Trophoblast cell (in vitro differentiated cells and primary cell): ENCODE data around the gene SLC6A8.
"Not testable (repeated sequence)": the region's sequence is repeated elsewhere in the genome, so short reads cannot be mapped to it uniquely, and the experiment has no call there.

Experiments used
- DNase-seq, 2 donors: peaks; one replicate each; pipeline ENCODE4 v3.0.0-alpha.2; 2016
- H2AFZ ChIP-seq: 2 replicates; pipeline ENCODE4 v1.6.1; 2013; ENCODE audit warnings: low read length, moderate library complexity, mild to moderate bottlenecking; ENCODE audit not compliant: insufficient read depth, poor library complexity
- H2AK5ac ChIP-seq: 2 replicates; pipeline ENCODE4 v1.6.1; 2013; ENCODE audit warnings: mild to moderate bottlenecking, low read length
- H2BK120ac ChIP-seq: 2 replicates; pipeline ENCODE4 v1.6.1; 2013; ENCODE audit warnings: low read length, mild to moderate bottlenecking, moderate library complexity; ENCODE audit not compliant: insufficient read depth, poor library complexity
- H2BK12ac ChIP-seq: 2 replicates; pipeline ENCODE4 v1.6.1; 2013; ENCODE audit warnings: mild to moderate bottlenecking, low read length, moderate library complexity
- H2BK5ac ChIP-seq: 2 replicates; pipeline ENCODE4 v1.6.1; 2013; ENCODE audit warnings: low read length, low read depth, moderate library complexity, mild to moderate bottlenecking; ENCODE audit not compliant: poor library complexity
- H3K14ac ChIP-seq: 2 replicates; pipeline ENCODE4 v1.6.1; 2013; ENCODE audit warnings: mild to moderate bottlenecking, low read length
- H3K18ac ChIP-seq: 2 replicates; pipeline ENCODE4 v1.6.1; 2013; ENCODE audit warnings: mild to moderate bottlenecking, low read length
- H3K23ac ChIP-seq: 2 replicates; pipeline ENCODE4 v1.6.1; 2013; ENCODE audit warnings: low read length
- H3K27ac ChIP-seq: 2 replicates; pipeline ENCODE4 v1.5.1; 2013; ENCODE audit warnings: low read depth, mild to moderate bottlenecking, inconsistent platforms, low read length, moderate library complexity
- H3K27me3 ChIP-seq: 2 replicates; pipeline ENCODE4 v1.6.1; 2013; ENCODE audit warnings: inconsistent platforms, mild to moderate bottlenecking, low read length, moderate library complexity; ENCODE audit not compliant: insufficient read depth
- H3K36me3 ChIP-seq, 2 experiments: 1 replicate in 1 of 2; 2 replicates in 1 of 2; pipeline ENCODE4 v1.6.1; 2013; ENCODE audit warnings: low read length in 2 of 2, mild to moderate bottlenecking in 2 of 2, moderate library complexity in 1 of 2; ENCODE audit not compliant: insufficient read depth in 2 of 2, control insufficient read depth in 1 of 2
- H3K4ac ChIP-seq: 2 replicates; pipeline ENCODE4 v1.6.1; 2013; ENCODE audit warnings: low read depth, mild to moderate bottlenecking, low read length, moderate library complexity
- H3K4me1 ChIP-seq, 2 experiments: 1 replicate in 1 of 2; 2 replicates in 1 of 2; pipeline ENCODE4 v1.6.1; 2013; ENCODE audit warnings: low read length in 2 of 2, mild to moderate bottlenecking in 2 of 2, moderate library complexity in 1 of 2; ENCODE audit not compliant: insufficient read depth in 2 of 2, control insufficient read depth in 1 of 2
- H3K4me2 ChIP-seq: 2 replicates; pipeline ENCODE4 v1.6.1; 2013; ENCODE audit warnings: inconsistent platforms, mild to moderate bottlenecking, low read length, moderate library complexity
- H3K4me3 ChIP-seq: 2 replicates; pipeline ENCODE4 v1.5.1; 2013; ENCODE audit warnings: mild to moderate bottlenecking, low read depth, low read length, inconsistent platforms
- H3K79me1 ChIP-seq: one replicate; pipeline ENCODE4 v1.6.1; 2013; ENCODE audit warnings: low read length
- H3K79me2 ChIP-seq: 2 replicates; pipeline ENCODE4 v1.6.1; 2013; ENCODE audit warnings: low read length, mild to moderate bottlenecking; ENCODE audit not compliant: control insufficient read depth, insufficient read depth, poor library complexity
- H3K9ac ChIP-seq: 2 replicates; pipeline ENCODE4 v1.6.1; 2013; ENCODE audit warnings: mild to moderate bottlenecking, low read length
- H3K9me3 ChIP-seq: 2 replicates; pipeline ENCODE4 v1.6.1; 2013; ENCODE audit warnings: low read depth, mild to moderate bottlenecking, control low read depth, inconsistent platforms, low read length; ENCODE audit not compliant: insufficient read depth
- H4K12ac ChIP-seq: 2 replicates; pipeline ENCODE4 v1.6.1; 2013; ENCODE audit warnings: low read depth, mild to moderate bottlenecking, low read length, moderate library complexity
- H4K8ac ChIP-seq: 2 replicates; pipeline ENCODE4 v1.6.1; 2013; ENCODE audit warnings: low read depth, mild to moderate bottlenecking, low read length, moderate library complexity
- H4K91ac ChIP-seq: one replicate; pipeline ENCODE4 v1.6.1; 2013; ENCODE audit warnings: low read depth, mild to moderate bottlenecking, low read length, moderate library complexity
- WGBS: extraction: QIAGEN DNeasy Blood & Tissue Kit; methylation state at CpG from one replicate; pipeline ENCODE4 v1.1.7; 2013; ENCODE audit warnings: missing lambda C conversion rate; ENCODE audit not compliant: insufficient read length, insufficient coverage; ENCODE audit errors: extremely low coverage; 5-methylcytosine and 5-hydroxymethylcytosine counted together

Gene SLC6A8

DNA sequence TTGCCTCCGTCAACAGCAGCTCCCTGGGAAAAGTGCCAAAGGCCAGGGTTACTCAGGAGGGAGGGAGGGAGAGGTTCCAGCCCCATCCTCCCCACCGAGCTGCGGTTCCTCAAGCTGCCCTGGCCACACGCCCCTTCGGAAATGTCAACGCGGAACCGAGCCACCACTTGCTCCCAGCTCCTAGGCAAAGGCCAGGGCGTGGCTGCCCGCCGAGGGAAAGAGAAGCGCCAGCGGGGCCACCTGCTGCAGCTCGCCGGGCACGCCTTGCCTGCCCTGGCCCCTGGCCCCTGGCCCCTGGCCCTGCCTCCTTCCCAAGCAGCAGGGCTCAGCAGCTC, 15.3 kb downstream of the SLC6A8 start:
- Histone ChIP-seq H3K9me3 (no peaks in the 10 kb centered on the region), H4K91ac (no peak overlapping the region), H3K4me1 (peaks cover 3 to 4% of the 10 kb centered on the region in 2 experiments), H3K23ac (no peak overlapping the region), H2AK5ac (no peak overlapping the region), H3K18ac (no peak overlapping the region), H3K14ac (no peak overlapping the region), H2BK120ac (no peak overlapping the region), H4K12ac (no peak overlapping the region), H3K79me1 (no peaks in the 10 kb centered on the region), H3K79me2 (no peaks in the 10 kb centered on the region), H3K4me3 (no peak overlapping the region), H3K4ac (no peak overlapping the region), H4K8ac (no peak overlapping the region), H2BK12ac (no peak overlapping the region), H3K27me3 (no peaks in the 10 kb centered on the region), H2AFZ (no peak overlapping the region), H3K36me3 (peaks cover 68 to 69% of the 10 kb centered on the region in 2 experiments), H3K27ac (no peak overlapping the region), H3K9ac (no peak overlapping the region), H2BK5ac (no peak overlapping the region), H3K4me2 (no peak overlapping the region)
- WGBS = no CpG with 5 or more reads among the region's 16 CpGs
- no peak for DNase-seq

DNA sequence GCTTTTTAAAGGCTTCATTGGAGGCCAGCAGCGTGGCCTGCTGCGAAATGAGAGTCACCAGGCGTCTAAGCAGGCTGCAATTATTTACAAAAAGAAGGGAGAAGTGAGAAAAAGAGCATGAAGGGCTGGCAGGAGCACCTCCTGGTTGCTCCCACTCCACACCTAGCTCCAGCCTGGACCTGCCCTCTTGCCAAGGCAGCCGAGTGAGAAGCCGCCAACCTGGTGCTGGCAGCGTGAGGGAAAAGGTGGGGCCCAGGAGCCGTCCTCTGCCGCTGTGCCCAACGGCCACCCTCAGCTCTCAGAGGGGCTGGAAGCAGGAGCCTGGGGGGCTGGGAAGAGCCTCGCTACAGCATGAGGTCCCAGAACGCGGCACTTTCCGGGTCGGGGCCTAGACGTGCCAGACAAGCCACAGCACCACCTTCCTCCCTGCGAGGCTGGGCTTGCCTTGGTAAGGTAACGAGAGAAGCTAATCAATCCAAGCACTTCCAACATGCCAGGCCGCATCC, 16.3 kb downstream of the SLC6A8 start:
- no peak overlapping the region for H4K91ac ChIP-seq
- H2BK5ac ChIP-seq = no peak overlapping the region
- H3K4me3 ChIP-seq = no peak overlapping the region
- no peak overlapping the region for H3K27ac ChIP-seq
- H4K8ac ChIP-seq = no peak overlapping the region
- peaks cover 2% of the 10 kb centered on the region for H3K79me1 ChIP-seq
- H3K36me3 ChIP-seq = peaks cover 68 to 70% of the 10 kb centered on the region in 2 experiments
- no peak overlapping the region for H3K4ac ChIP-seq
- no peaks in the 10 kb centered on the region for H3K27me3 ChIP-seq
- no peak overlapping the region for H2AFZ ChIP-seq
- H2AK5ac ChIP-seq = no peak overlapping the region
- H4K12ac ChIP-seq = no peak overlapping the region
- H3K9me3 ChIP-seq = no peaks in the 10 kb centered on the region
- H3K14ac ChIP-seq = no peak overlapping the region
- no peak overlapping the region for H2BK120ac ChIP-seq
- DNase-seq = no peak
- H2BK12ac ChIP-seq = no peak overlapping the region
- no peaks in the 10 kb centered on the region for H3K79me2 ChIP-seq
- H3K4me1 ChIP-seq = peaks cover 6 to 7% of the 10 kb centered on the region in 2 experiments
- no peak overlapping the region for H3K4me2 ChIP-seq
- H3K9ac ChIP-seq = no peak overlapping the region
- H3K23ac ChIP-seq = no peak overlapping the region
- no peak overlapping the region for H3K18ac ChIP-seq
- WGBS = no CpG with 5 or more reads among the region's 18 CpGs

DNA sequence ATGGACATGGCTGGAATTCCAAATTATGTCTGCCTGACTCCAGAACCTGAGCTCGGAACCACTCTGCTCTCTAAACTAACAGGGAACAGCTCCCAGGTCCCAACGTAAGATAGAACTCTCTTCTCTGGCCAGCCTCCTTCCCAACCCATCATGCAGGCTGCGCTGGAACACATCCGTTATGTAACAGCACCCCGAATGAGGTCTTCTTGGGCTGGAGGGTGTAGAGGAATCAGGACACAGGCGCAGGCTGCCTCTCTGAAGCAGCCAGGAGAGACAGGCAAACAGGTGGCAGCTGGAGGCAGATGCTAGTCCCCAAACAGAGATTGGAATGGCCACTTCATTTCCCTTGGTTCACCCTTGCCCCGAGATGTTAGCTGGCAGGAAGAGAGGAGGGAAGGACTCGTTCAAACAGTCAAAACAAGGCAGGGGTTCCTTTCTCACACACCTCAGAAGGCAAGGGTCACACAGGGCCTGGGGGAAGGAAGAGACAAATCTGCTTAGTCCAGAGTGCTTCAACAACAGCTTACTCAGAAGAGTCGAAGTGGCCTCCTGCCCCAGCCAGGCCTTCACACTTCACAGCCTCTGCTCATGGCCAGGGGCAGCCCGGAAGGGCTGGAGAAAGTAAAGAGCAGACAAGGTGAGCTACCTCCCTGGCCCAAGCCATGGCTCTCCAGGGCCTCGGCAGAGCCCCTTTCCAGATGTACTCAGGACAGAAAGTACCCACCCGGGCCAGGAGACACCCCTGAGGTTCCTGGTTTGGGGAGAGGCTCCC, 17.1 kb downstream of the SLC6A8 start:
- DNase-seq, H3K14ac ChIP-seq, H3K27me3 ChIP-seq, H4K8ac ChIP-seq, H3K4me3 ChIP-seq, H3K27ac ChIP-seq, H3K79me1 ChIP-seq, H2BK5ac ChIP-seq, H4K91ac ChIP-seq, H2BK120ac ChIP-seq, H3K9ac ChIP-seq, H2AFZ ChIP-seq, H3K18ac ChIP-seq, H2BK12ac ChIP-seq, H3K23ac ChIP-seq, H2AK5ac ChIP-seq, H3K9me3 ChIP-seq, H3K4me2 ChIP-seq, H4K12ac ChIP-seq, H3K79me2 ChIP-seq, H3K4ac ChIP-seq: not testable (repeated sequence)
- WGBS = no CpG with 5 or more reads among the region's 12 CpGs
- Histone ChIP-seq H3K4me1 (peaks cover 9 to 10% of the 10 kb centered on the region in 2 experiments), H3K36me3 (peaks cover 69 to 73% of the 10 kb centered on the region in 2 experiments)

DNA sequence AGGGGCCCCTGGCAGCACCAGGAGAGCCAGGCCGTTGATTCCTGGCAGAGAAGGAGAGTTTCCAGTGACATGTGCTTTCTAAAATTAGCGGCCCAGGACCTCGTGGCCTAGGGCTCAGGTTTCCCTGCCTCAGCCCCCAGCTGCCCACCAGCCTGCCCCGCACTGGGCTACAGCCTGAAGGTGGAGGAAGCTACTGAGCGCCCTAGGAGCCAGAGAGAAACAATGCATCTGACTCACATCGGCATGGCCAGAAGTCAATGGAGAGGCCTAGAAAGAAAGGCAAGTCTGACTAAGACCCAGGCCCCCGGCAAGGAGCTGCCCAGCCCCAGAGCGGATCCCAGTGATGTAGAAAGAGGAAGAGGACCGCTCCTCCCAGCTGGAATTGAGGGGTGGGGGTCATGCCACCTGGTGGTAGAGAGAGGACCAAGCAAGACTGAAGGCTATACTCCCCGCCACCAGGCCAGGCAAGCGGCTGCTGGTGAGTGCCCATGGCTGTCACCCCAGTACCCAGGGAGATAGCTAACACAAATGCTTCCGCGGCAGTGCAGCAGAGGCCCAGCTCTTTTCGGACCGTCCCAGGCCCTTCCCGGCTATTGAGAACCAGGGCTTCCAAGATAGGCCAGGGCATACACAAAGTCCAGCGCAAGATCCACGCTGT, 17.8 kb downstream of the SLC6A8 start:
- not testable (repeated sequence) for H3K27me3 ChIP-seq, H3K23ac ChIP-seq, H4K12ac ChIP-seq, H4K8ac ChIP-seq, H3K18ac ChIP-seq, H2BK5ac ChIP-seq, H3K27ac ChIP-seq, H2BK12ac ChIP-seq, H2BK120ac ChIP-seq, H3K79me1 ChIP-seq, H4K91ac ChIP-seq, H2AK5ac ChIP-seq, DNase-seq, H3K14ac ChIP-seq, H3K9ac ChIP-seq, H3K4ac ChIP-seq, H3K79me2 ChIP-seq, H2AFZ ChIP-seq, H3K4me2 ChIP-seq, H3K9me3 ChIP-seq, H3K4me1 ChIP-seq, H3K4me3 ChIP-seq
- no CpG with 5 or more reads among the region's 18 CpGs for WGBS
- H3K36me3 ChIP-seq = peaks cover 72 to 73% of the 10 kb centered on the region in 2 experiments
